HAP-1 (cell line): ENCODE measurements around the gene CRCP.
"Not testable (repeated sequence)": the region's sequence is repeated elsewhere in the genome, so short reads cannot be mapped to it uniquely, and the experiment has no call there.

Experiments
- DNase-seq, 2 experiments: peaks; one replicate each; pipeline ENCODE4 v3.0.0-alpha.2; 2016 to 2020; ENCODE audit warnings: low spot score in 2 of 2
- H3K27me3 ChIP-seq: fragments of 250-450 bp; sonication (Bioruptor Pico); 2 replicates; pipeline ENCODE4 v1.5.1; 2020; ENCODE audit warnings: low read depth, mild to moderate bottlenecking, moderate library complexity
- H3K36me3 ChIP-seq: fragments of 250-450 bp; sonication (Bioruptor Pico); replicated peaks from 2 replicates; pipeline ENCODE4 v1.5.1; 2020; ENCODE audit warnings: mild to moderate bottlenecking
- H3K4me1 ChIP-seq: fragments of 250-450 bp; sonication (Bioruptor Pico); 2 replicates; pipeline ENCODE4 v1.5.1; 2020; ENCODE audit warnings: mild to moderate bottlenecking
- H3K4me3 ChIP-seq: fragments of 250-450 bp; sonication (Bioruptor Pico); 2 replicates; pipeline ENCODE4 v1.5.1; 2020; ENCODE audit warnings: mild to moderate bottlenecking, moderate library complexity
- H3K9me3 ChIP-seq: fragments of 250-450 bp; sonication (Bioruptor Pico); 2 replicates; pipeline ENCODE4 v1.5.1; 2020; ENCODE audit warnings: mild to moderate bottlenecking, moderate library complexity
- in situ Hi-C: fragments of 300-500 bp; cut with MboI; formaldehyde crosslinking; loops from 3 replicates; pipeline ENCODE4 v1.14.3; 2020; ENCODE audit warnings: low sequenced_read_pairs, inconsistent platforms, mixed read lengths

The CRCP gene

DNA sequence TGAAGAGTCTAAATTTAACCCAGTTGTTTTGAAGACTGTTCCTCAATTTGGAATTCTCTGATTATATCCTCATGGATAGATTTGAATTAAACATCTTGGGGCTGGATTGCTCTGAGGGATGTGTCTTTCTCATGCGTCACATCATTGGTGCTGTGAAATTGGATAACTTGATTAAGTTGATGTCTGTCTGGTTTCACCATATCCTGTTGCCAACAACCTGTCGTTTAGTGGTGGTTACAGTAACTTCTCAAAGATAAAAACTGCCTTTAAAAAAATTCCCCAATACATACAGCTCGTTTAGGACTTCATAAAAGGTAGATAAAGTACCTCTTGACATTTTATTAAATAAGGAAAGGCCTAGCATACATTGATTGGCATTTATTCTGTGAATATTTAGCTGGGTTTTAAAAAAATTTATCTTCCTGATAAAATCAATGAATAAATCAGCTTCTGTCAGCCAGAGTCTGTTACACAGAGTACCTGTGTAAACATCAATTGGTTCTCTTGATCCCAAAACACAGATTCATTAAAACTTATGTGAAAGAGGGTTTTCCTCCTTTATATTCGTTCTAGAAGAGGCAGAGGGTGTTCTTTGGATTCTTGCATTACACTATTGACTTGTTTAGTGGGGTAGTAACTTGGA is 10.5 kb downstream of the CRCP start:
- in situ Hi-C loops = no loop called here
- Histone ChIP-seq H3K27me3 (no peaks in the 10 kb centered on the region), H3K4me3 (no peak overlapping the region), H3K4me1 (peaks cover 11% of the 10 kb centered on the region), H3K9me3 (no peaks in the 10 kb centered on the region), H3K36me3 (no peaks in the 10 kb centered on the region; the same call in 1 of the 2 replicates)
- no peak for DNase-seq

DNA sequence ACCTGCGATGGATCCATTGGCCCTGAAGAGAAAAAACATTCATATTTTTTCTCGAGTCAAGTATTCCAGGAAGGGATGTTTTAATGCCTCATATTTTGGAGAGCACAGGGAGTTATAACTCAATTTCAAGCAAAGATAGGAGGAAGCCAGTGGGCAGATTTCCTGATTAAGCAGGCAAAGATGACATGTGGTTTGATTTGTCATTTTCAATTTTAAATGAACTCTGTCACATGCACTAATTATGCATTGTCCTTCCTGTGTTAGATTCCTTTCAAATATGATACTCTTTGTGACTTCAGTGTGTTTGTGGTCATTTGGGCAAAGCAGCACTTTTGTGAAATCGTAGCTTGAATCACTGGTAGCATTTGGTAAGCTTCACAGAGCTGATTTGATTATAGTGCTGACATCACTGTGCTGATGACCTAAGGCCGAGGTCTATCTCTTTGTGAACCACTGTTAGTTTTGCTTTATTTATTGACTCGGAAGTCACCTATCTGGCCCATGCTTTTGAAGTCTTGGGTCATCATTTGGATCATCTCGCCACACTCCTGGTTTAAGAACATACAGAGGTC is 11.2 kb downstream of the CRCP start:
- DNase-seq, H3K36me3 ChIP-seq, in situ Hi-C loops, H3K27me3 ChIP-seq, H3K4me3 ChIP-seq, H3K9me3 ChIP-seq: not testable (repeated sequence)
- peaks cover 11% of the 10 kb centered on the region for H3K4me1 ChIP-seq

DNA sequence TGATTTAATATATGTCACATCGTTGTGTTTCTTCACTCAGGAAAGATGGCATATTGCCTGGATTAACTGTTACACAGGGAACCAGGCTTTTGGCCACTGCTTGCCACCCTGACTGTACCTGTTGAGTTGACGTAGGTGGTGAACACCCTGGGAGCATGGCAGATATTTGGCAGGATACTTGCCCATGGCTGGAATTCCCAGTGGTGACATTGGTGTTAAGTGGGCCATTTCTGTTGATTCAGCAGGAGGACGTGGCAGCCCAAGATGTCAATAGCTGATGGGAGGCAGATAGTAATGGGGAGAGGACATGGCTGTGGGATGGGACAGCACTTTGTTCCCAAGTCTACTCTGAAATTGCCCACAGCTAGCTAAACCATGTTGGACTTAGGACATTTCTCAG is 12.5 kb downstream of the CRCP start:
- in situ Hi-C loops, H3K27me3 ChIP-seq, H3K4me1 ChIP-seq, H3K4me3 ChIP-seq, DNase-seq, H3K9me3 ChIP-seq: not testable (repeated sequence)
- H3K36me3 ChIP-seq = peaks cover 19% of the 10 kb centered on the region

DNA sequence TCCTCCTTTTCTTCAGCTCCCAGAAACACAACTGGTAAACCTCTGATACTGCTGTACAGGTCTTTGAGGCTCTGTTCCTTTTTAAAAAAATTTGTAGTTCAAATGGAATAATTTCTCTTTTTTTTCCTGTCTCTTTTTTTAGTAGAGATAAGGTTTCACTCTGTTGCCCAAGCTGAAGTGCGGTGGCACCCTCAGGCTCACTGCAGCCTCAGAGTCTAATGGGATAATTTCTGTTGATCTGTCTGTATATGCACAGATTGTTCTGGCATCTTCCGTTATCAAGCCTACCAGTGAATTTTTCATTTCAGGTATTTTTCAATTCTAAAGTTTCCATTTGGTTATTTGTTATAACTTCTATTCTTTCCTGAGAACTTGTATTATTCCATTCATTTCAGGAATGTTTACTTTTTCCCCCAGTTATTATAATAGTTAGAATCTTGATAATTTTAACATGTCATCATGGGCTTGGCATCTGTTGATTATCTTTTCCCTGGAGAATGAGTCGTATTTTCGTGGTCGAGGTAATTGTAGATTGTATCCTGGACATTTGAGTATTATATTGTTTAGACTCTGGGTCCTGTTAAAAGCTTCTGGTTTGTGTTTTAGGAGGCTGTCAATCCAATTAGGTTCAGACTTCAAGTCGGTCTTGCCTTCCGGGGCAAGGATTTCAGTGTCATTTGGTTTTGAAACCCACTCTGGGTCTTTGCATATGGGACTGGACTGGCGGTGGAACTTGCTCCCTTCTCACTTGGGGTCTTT is 24.5 kb downstream of the CRCP start:
- Histone ChIP-seq H3K36me3 (peaks cover 46% of the 10 kb centered on the region), H3K9me3 (no peaks in the 10 kb centered on the region), H3K4me3 (no peak overlapping the region), H3K27me3 (no peaks in the 10 kb centered on the region), H3K4me1 (peaks cover 13% of the 10 kb centered on the region)
- in situ Hi-C loops = no loop called here
- no peak for DNase-seq

DNA sequence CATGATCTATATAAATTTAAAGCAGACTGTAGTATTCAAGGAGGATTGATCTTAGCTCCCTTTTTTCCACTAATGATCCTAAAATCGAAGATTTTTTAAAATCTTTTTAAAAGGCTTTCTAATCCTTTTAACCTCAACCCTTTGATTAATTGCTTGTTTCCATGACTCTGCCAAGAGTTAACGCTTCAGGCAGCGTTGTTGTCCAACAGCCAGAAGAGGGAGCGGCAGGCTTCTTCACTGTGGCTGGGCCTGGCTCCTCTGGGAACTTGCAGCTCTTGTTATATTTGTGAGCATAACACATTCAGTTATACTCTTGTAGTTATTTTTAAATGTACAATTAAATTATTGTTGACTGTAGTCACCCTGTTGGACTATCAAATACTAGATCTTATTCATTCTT is 26.3 kb downstream of the CRCP start:
- H3K4me3 ChIP-seq = no peak overlapping the region
- peak; percentile 26 to 45 for DNase-seq
- H3K36me3 ChIP-seq = peaks cover 42% of the 10 kb centered on the region
- in situ Hi-C loops = no loop called here
- H3K4me1 ChIP-seq = peaks cover 13% of the 10 kb centered on the region
- no peaks in the 10 kb centered on the region for H3K27me3 ChIP-seq
- H3K9me3 ChIP-seq = no peaks in the 10 kb centered on the region

DNA sequence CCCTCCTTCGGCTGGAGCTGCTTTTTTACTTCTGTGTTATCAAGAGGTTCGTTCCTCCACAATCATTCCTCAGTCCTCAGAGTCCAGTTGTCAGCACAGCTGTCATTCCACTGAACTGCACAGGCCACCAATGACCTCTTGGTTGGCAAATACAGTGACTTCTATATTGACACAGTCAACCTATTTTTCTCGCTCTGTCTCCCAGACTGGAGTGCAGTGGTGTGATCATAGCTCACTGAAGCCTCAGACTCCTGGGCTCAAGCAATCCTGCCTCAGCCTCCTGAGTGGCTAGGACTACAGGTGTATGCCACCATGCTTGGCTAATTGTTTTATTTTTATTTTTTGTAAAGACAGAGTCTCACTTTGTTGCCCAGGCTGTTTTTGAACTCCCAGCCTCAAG is 27.7 kb downstream of the CRCP start:
- Histone ChIP-seq H3K4me1 (peaks cover 13% of the 10 kb centered on the region), H3K36me3 (peaks cover 54% of the 10 kb centered on the region), H3K27me3 (no peaks in the 10 kb centered on the region), H3K9me3 (no peaks in the 10 kb centered on the region), H3K4me3 (no peak overlapping the region)
- in situ Hi-C loops = no loop called here
- DNase-seq = no peak

DNA sequence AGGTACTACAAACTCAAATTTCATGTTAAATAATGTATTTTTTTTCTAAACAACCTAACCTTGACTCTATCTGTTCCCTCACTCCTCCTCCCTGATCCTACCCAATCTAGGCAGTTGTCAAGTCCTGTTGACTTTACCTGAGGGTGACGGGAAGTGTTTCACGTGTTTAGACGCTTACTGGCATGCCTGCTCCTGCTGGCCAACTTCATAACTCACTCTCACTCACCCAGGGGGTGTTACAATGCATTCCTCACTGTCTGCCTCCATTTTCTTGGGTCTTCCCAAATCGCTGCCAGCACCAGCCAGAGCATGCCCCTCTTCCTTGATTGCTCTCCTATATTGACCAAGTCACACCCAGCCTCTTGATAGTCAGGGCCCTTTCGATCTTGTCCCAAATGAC is 28.3 kb downstream of the CRCP start:
- Histone ChIP-seq H3K4me1 (peaks cover 13% of the 10 kb centered on the region), H3K4me3 (no peak overlapping the region), H3K36me3 (peaks cover 61% of the 10 kb centered on the region), H3K27me3 (no peaks in the 10 kb centered on the region), H3K9me3 (no peaks in the 10 kb centered on the region)
- in situ Hi-C loops = no loop called here
- DNase-seq = no peak

DNA sequence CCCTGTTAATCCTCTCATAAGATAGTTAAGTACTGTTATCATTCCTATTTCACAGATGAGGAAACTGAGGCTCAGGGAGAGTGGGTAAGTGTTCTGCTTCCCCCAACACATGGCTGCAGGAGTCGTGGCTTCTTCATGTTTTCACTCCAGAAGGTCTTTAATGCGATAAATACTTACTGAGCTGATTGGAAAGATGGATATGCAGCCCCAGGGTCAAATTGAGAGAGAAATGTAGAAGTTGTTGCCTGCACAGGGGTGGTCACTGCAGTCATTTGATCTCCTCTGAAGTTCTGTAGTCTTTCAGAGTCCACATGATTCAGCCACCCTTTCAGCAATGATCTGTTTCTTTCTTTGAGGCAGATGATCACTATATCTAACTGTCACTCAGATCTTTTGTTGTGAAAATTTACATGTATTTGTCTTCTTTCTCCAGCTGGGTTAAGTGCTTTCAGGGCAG is 29.3 kb downstream of the CRCP start:
- Histone ChIP-seq H3K27me3 (no peaks in the 10 kb centered on the region), H3K4me3 (no peak overlapping the region), H3K9me3 (no peaks in the 10 kb centered on the region), H3K36me3 (peaks cover 64% of the 10 kb centered on the region), H3K4me1 (peaks cover 13% of the 10 kb centered on the region)
- DNase-seq = peak; percentile 27 to 64
- in situ Hi-C loops = no loop called here

DNA sequence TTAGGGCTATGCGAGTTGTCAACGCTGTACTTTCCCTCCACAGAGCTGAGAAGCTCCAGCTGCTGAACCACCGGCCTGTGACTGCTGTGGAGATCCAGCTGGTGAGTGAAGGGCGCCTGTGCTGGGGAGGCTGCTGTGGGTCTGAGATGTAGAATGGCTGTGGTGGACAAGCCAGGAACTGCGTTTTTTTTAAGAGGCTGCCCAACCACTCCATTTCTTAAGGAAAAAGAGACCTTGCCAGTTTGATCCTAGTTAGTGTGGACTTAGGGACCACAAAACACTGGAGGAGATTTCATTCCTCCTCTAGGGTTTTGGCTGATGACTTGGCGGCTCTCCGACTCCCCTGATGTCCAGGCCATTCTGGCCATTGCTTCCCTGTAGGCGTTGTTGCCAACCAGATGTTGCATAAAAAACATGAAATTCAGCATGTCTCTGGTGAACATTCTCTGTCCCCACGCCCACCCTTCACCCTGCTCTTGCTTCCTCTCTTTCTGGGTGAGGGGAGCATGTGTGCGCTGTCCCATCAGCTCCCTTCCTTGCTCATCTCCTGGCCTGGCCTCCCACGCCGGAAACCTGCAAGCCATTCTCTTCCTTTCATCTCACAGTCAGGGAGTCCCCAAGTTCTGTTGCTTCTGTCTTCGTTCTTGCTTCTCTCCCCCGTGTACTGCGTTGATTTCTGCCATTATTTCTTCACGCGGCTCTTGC is 30.9 kb downstream of the CRCP start:
- Histone ChIP-seq H3K9me3 (no peaks in the 10 kb centered on the region), H3K27me3 (no peaks in the 10 kb centered on the region), H3K4me3 (no peak overlapping the region), H3K4me1 (peaks cover 13% of the 10 kb centered on the region), H3K36me3 (peaks cover 60% of the 10 kb centered on the region)
- in situ Hi-C loops = no loop called here
- no peak for DNase-seq

DNA sequence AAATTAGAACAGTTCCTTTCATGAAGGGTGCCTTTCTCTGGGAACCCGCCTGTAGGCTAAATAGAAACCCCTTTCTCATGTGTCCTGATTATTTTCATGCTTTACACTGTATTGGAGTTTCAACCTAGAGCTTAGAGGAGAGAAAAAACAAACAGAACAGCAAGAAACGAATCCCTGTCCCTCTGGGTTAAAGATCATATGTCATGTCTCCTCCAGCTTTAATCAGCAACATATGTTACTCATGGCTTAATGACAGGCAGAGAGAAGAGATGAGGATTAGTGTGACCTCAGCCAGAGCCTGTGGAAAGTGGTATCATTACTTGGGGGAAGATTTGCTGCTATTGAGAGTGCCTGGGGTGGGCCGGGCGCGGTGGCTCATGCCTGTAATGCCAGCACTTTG is 32.1 kb downstream of the CRCP start:
- Histone ChIP-seq H3K4me1 (peaks cover 13% of the 10 kb centered on the region), H3K4me3 (no peak overlapping the region), H3K9me3 (no peaks in the 10 kb centered on the region), H3K27me3 (no peaks in the 10 kb centered on the region), H3K36me3 (peaks cover 59% of the 10 kb centered on the region)
- in situ Hi-C loops = no loop called here
- no peak for DNase-seq

DNA sequence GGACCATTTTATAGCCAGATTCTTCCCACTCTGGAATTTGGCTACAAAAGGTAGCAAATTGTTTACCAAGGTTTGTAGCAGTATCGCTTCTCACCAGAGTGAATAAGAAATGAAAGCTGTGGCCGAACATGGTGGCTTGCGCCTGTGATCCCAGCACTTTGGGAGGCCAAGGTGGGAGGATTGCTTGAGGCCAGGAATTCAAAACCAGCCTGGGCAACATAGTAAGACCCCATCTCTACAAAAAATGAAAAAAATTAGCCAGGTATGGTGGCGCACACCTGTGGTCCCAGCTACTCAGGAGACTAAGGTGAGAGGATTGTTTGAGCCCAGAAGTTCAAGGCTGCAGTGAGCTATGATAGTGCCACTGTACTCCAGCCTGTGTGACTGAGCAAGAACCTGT is 33.0 kb downstream of the CRCP start:
- in situ Hi-C loops, DNase-seq, H3K4me3 ChIP-seq, H3K9me3 ChIP-seq, H3K27me3 ChIP-seq: not testable (repeated sequence)
- Histone ChIP-seq H3K36me3 (peaks cover 59% of the 10 kb centered on the region), H3K4me1 (peaks cover 17% of the 10 kb centered on the region)

DNA sequence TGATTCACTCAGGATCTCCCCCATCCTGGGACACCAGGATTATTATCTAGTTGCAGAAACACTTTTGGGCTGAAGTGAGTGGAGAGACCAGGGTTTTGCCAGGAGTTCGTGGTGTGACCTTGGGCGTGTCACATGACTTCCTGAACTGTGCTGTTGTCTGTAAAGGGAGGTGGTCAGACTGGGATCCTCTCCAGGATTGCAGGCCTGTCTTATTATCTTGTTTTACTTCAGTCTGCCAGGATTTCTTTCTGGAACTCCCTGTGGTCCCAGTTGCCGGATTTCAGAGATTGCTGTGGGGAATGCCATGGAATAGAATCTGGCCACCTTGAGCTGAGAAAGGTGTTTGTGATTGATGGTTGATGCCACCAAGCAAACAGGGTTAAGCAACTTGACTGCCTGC is 35.8 kb downstream of the CRCP start:
- Histone ChIP-seq H3K9me3 (no peaks in the 10 kb centered on the region), H3K36me3 (peaks cover 55% of the 10 kb centered on the region), H3K4me3 (no peak overlapping the region), H3K4me1 (peaks cover 8% of the 10 kb centered on the region), H3K27me3 (no peaks in the 10 kb centered on the region)
- in situ Hi-C loops = no loop called here
- DNase-seq = no peak

DNA sequence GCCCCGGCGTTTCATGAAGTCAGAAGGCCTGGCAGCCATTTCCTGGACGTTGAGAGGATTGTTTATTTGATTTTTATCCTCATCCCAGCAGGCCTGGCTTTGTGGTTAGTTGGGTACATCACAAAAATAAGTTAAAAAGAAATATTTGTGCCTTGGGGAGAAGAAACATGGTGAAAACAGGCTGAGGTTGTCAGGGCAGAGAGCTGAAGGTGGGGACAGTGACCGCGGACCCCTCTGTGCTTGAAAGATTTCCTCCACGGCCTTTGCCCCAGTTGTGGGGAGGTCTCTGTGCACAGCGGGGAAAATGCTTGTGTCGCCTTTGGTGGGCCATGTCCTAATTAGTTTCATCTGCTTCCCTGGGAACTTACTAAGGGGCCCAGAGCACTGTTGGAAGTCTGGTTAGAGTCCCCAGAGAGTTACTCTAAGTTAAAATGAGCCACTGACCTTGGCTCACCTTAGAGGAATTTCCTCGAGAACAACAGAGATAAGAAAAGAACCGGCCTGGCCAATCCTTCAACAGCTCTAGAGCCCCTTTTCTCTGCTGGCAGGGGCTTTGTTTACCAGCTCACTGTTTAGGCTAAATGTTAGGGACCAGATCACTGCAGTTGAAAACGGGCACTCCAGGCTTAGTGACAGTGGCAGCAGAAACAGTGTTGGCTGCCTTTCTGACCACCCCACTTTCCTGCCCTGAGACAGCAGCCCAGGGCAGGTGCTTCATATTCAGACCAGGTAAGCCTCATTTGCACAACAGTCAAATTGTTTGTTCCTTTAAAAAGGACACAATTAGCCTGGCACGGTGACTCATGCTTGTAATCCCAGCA is 37.9 kb downstream of the CRCP start:
- Histone ChIP-seq H3K27me3 (no peaks in the 10 kb centered on the region), H3K4me1 (peaks cover 8% of the 10 kb centered on the region), H3K4me3 (no peak overlapping the region), H3K9me3 (no peaks in the 10 kb centered on the region), H3K36me3 (peaks cover 38% of the 10 kb centered on the region)
- in situ Hi-C loops = no loop called here
- DNase-seq = peak in 1 of 2 experiments; percentile 16
